IMR-90 (cell line): Measurements from ENCODE around the gene RNF227. TPM values are rescaled to one million over a fixed set of nuclear protein-coding genes. Genes with fewer than 3 reads are reported as not detected.

Experiments
- ATAC-seq: fragments of 200-7000 bp; cut with Tn5 transposase; 2 replicates; pipeline ENCODE4 v1.9.1; 2020; ENCODE audit warnings: low read depth, mild to moderate bottlenecking, moderate library complexity
- BruUV-seq: library from RNA; stranded (reverse); fragments of 400-500 nt; replicated peaks from 2 replicates; lab custom pipeline; 2021; lab: Mats Ljungman, UMichigan
- CTCF ChIA-PET: fragments of 300-600 bp; formaldehyde crosslinking; extraction: SDS; loops from one replicate; lab custom pipeline; 2021; ENCODE audit warnings: antibody characterized with exemption; lab: Yijun Ruan, JAX
- POLR2A ChIA-PET: fragments of 300-600 bp; sonication (Branson Sonifier 250); formaldehyde crosslinking; loops from one replicate; lab custom pipeline; 2022; ENCODE audit warnings: antibody characterized with exemption; ENCODE audit not compliant: unreplicated experiment; lab: Charles Lee
- DNase-seq: peaks from one replicate; pipeline ENCODE4 v3.0.0; 2013
- H2AFZ ChIP-seq: replicated peaks from 2 replicates; pipeline ENCODE3; 2013; ENCODE audit warnings: low read length, mild to moderate bottlenecking; ENCODE audit not compliant: poor library complexity
- H2AK5ac ChIP-seq: 2 replicates; pipeline ENCODE4 v1.6.1; 2013; ENCODE audit warnings: low read depth, low read length, inconsistent platforms
- H2AK9ac ChIP-seq: replicated peaks from 2 replicates; pipeline ENCODE3; 2013; ENCODE audit warnings: mild to moderate bottlenecking, low read depth, low read length, moderate library complexity; ENCODE audit not compliant: poor library complexity
- H2BK120ac ChIP-seq: 2 replicates; pipeline ENCODE4 v1.6.1; 2013; ENCODE audit warnings: low read depth, low read length, inconsistent platforms
- H2BK15ac ChIP-seq: 3 replicates; pipeline ENCODE4 v1.6.1; 2013; ENCODE audit warnings: low read depth, low read length, inconsistent platforms
- H2BK20ac ChIP-seq: 2 replicates; pipeline ENCODE4 v1.6.1; 2013; ENCODE audit warnings: low read depth, mild to moderate bottlenecking, inconsistent platforms, low read length, moderate library complexity
- H2BK5ac ChIP-seq: 2 replicates; pipeline ENCODE4 v1.6.1; 2013; ENCODE audit warnings: mild to moderate bottlenecking, low read depth, low read length, inconsistent platforms; ENCODE audit not compliant: poor library complexity, severe bottlenecking
- H3K14ac ChIP-seq: replicated peaks from 2 replicates; pipeline ENCODE4 v1.6.1; 2013; ENCODE audit warnings: low read depth, low read length, inconsistent platforms
- H3K18ac ChIP-seq: 2 replicates; pipeline ENCODE4 v1.6.1; 2013; ENCODE audit warnings: low read depth, low read length, control low read depth
- H3K23ac ChIP-seq: 2 replicates; pipeline ENCODE4 v1.6.1; 2013; ENCODE audit warnings: low read depth, low read length, inconsistent platforms
- H3K27ac ChIP-seq: 2 replicates; pipeline ENCODE4 v1.5.1; 2013; ENCODE audit warnings: mild to moderate bottlenecking, control low read depth, low read length; ENCODE audit not compliant: insufficient read depth
- H3K27me3 ChIP-seq: 2 replicates; pipeline ENCODE4 v1.6.1; 2013; ENCODE audit warnings: low read length; ENCODE audit not compliant: control insufficient read depth, insufficient read depth
- H3K36me3 ChIP-seq: 2 replicates; pipeline ENCODE4 v1.6.1; 2013; ENCODE audit warnings: low read length, mixed read lengths; ENCODE audit not compliant: control insufficient read depth, insufficient read depth
- H3K4ac ChIP-seq: 2 replicates; pipeline ENCODE4 v1.6.1; 2013; ENCODE audit warnings: low read depth, low read length, inconsistent platforms
- H3K4me1 ChIP-seq: 2 replicates; pipeline ENCODE4 v1.6.1; 2013; ENCODE audit warnings: low read length, mixed read lengths; ENCODE audit not compliant: control insufficient read depth, insufficient read depth
- H3K4me2 ChIP-seq: 2 replicates; pipeline ENCODE4 v1.6.1; 2013; ENCODE audit warnings: low read depth, mild to moderate bottlenecking, control low read depth, low read length, moderate library complexity
- H3K4me3 ChIP-seq: 2 replicates; pipeline ENCODE4 v1.5.1; 2013; ENCODE audit warnings: low read depth, mild to moderate bottlenecking, control low read depth, low read length, moderate library complexity; ENCODE audit not compliant: insufficient read depth
- H3K56ac ChIP-seq: 2 replicates; pipeline ENCODE4 v1.6.1; 2013; ENCODE audit warnings: low read length, inconsistent platforms; ENCODE audit not compliant: insufficient read depth; ENCODE audit errors: extremely low read depth
- H3K79me1 ChIP-seq, 2 experiments: 2 replicates each; pipeline ENCODE4 v1.6.1; 2013; ENCODE audit warnings: low read length in 2 of 2, inconsistent platforms in 1 of 2, low read depth in 1 of 2
- H3K9ac ChIP-seq: 2 replicates; pipeline ENCODE4 v1.6.1; 2013; ENCODE audit warnings: low read depth, low read length, control low read depth
- H3K9me1 ChIP-seq: 2 replicates; pipeline ENCODE4 v1.6.1; 2013; ENCODE audit warnings: low read length, inconsistent platforms; ENCODE audit not compliant: insufficient read depth
- H3K9me3 ChIP-seq: 2 replicates; pipeline ENCODE4 v1.6.1; 2013; ENCODE audit warnings: low read length; ENCODE audit not compliant: control insufficient read depth, insufficient read depth
- H4K20me1 ChIP-seq: 2 replicates; pipeline ENCODE4 v1.6.1; 2013; ENCODE audit warnings: low read length, inconsistent platforms; ENCODE audit not compliant: insufficient read depth
- H4K5ac ChIP-seq: 2 replicates; pipeline ENCODE4 v1.6.1; 2013; ENCODE audit warnings: mild to moderate bottlenecking, low read depth, low read length, control low read depth
- H4K8ac ChIP-seq, 2 experiments: 2 replicates each; pipeline ENCODE4 v1.6.1; 2013; ENCODE audit warnings: low read depth in 2 of 2, low read length in 2 of 2, control low read depth in 1 of 2, inconsistent platforms in 1 of 2
- H4K91ac ChIP-seq: 2 replicates; pipeline ENCODE4 v1.6.1; 2013; ENCODE audit warnings: low read depth, low read length, inconsistent platforms; ENCODE audit not compliant: insufficient read depth
- CEBPB ChIP-seq: IDR thresholded peaks from 2 replicates; pipeline ENCODE4 v1.6.1; 2012; ENCODE audit warnings: low read depth, low read length, improper control_type of control experiment
- FOS ChIP-seq: fragments of 150-350 bp; IDR thresholded peaks from 2 replicates; pipeline ENCODE4 v1.6.1; 2016; ENCODE audit warnings: low read depth, low read length
- MAFK ChIP-seq: IDR thresholded peaks from 2 replicates; pipeline ENCODE4 v1.6.1; 2012; ENCODE audit warnings: low read depth, low read length, improper control_type of control experiment
- POLR2A ChIP-seq: IDR thresholded peaks from 2 replicates; pipeline ENCODE4 v1.6.1; 2012; ENCODE audit warnings: mild to moderate bottlenecking, low read depth, low read length
- RCOR1 ChIP-seq: IDR thresholded peaks from 2 replicates; pipeline ENCODE4 v1.6.1; 2012; ENCODE audit warnings: mild to moderate bottlenecking, low read length, improper control_type of control experiment; ENCODE audit not compliant: insufficient replicate concordance
- WGBS, 2 experiments: methylation state at CpG; one replicate each; pipeline versions ENCODE4 v1.1.5 to v1.1.7; 2013; ENCODE audit warnings: missing lambda C conversion rate in 2 of 2; ENCODE audit not compliant: insufficient read length in 1 of 2; ENCODE audit errors: extremely low coverage in 2 of 2; 5-methylcytosine and 5-hydroxymethylcytosine counted together
- dilution Hi-C: fragments of 300-500 bp; cut with HindIII; formaldehyde crosslinking; loops from one replicate; pipeline ENCODE4 v1.14.3; 2018; ENCODE audit warnings: low sequenced_read_pairs; ENCODE audit not compliant: unreplicated experiment
- in situ Hi-C: fragments of 300-500 bp; cut with MboI; formaldehyde crosslinking; loops from 3 replicates; pipeline ENCODE4 v1.14.3; 2019; ENCODE audit warnings: low sequenced_read_pairs, inconsistent platforms, mixed read lengths
- intact Hi-C: fragments of 100-400 bp; cut with micrococcal nuclease; formaldehyde crosslinking; loops from 2 replicates; pipeline ENCODE4 v1.10.0; 2022
- polyA plus RNA-seq, 3 experiments: library from polyadenylated mRNA; depleted of rRNA; stranded (reverse); fragments of >200 nt; gene quantifications; 2 replicates each; pipeline ENCODE4 v1.2.3, GENCODE V29; 2012; ENCODE audit warnings: low replicate concordance in 1 of 3
- total RNA-seq: library from RNA; depleted of rRNA; stranded (reverse); fragments of >200 nt; gene quantifications from 2 replicates; pipeline ENCODE4 v1.2.3, GENCODE V29; 2012
- TF ChIP-seq, protein P1 (sequence below): fragments of 150-350 bp; IDR thresholded peaks from 2 replicates; pipeline ENCODE4 v1.6.1; 2016; ENCODE audit warnings: low read depth, mild to moderate bottlenecking, low read length, moderate library complexity, borderline replicate concordance
- TF ChIP-seq, protein P2 (sequence below): conservative IDR thresholded peaks from 2 replicates; pipeline ENCODE4 v1.5.1; 2012; ENCODE audit warnings: mild to moderate bottlenecking, low read depth, low read length, improper control_type of control experiment

The RNF227 gene
- total and polyA plus RNA-seq, 2 of the 4 experiments (the other 2 are of a cell fraction), result 1.3 to 3.1 TPM

DNA sequence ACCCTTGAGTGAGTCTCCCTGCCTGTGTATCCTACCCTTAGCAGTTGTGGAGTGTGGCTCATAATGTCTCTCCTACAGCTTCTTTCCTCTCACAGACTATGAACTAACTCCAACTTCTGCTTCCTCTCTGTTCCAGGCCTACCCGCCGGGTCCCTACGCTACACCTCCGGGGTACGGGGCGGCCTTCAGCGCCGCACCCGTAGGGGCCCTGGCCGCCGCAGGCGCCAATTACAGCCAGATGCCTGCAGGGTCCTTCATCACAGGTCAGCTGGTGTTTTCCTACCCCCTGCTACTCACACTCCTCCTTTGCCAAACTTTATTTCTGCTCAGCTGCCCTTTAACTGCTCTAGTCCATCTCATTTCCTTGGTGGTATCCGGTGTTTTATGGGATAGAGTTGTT is 5.4 kb downstream of the RNF227 start:
- POLR2A ChIA-PET, result interaction anchor here (0.6 kb wide), 1 partner anchor 27 kb away, joined by 5 read pairs; no protein-coding TSS in a partner anchor
- CTCF ChIA-PET, result interaction anchor here (1.2 kb wide), 1 partner anchor 10 kb away, joined by 3 read pairs; no protein-coding TSS in a partner anchor
- in situ Hi-C loops, result loop anchor here (5.0 to 10.0 kb wide), 2 partner anchors 77 to 134 kb away; no protein-coding TSS in a partner anchor

More for the DNA sequence above, 5.4 kb downstream of the RNF227 start:
- peaks cover 63% of the 10 kb centered on the region for H3K36me3 ChIP-seq
- peaks cover 2% of the 10 kb centered on the region; the same call in 1 of the 2 replicates for H4K20me1 ChIP-seq
- H2BK20ac ChIP-seq, result no peak overlapping the region
- no peak overlapping the region for H3K4me3 ChIP-seq
- no peak overlapping the region for H4K5ac ChIP-seq
- no peak overlapping the region for H3K23ac ChIP-seq
- no peak overlapping the region for H2AK5ac ChIP-seq
- no peak overlapping the region for H3K4me2 ChIP-seq
- intact Hi-C loops (no loop called here), dilution Hi-C loops (no loop called here)
- H4K91ac ChIP-seq, result no peak overlapping the region
- no peak overlapping the region for H3K56ac ChIP-seq
- no peak overlapping the region for H2AFZ ChIP-seq
- H3K27ac ChIP-seq, result no peak overlapping the region
- no peaks in the 10 kb centered on the region for H3K27me3 ChIP-seq
- peaks cover 2% of the 10 kb centered on the region; the same call in 1 of the 2 replicates for H3K4me1 ChIP-seq
- H2BK15ac ChIP-seq, result no peak overlapping the region
- no peak overlapping the region for H3K9ac ChIP-seq
- H3K4ac ChIP-seq, result no peak overlapping the region
- H2BK5ac ChIP-seq, result no peak overlapping the region
- no peak for ATAC-seq
- no peak for DNase-seq
- no peaks in the 10 kb centered on the region for H3K9me3 ChIP-seq
- H2BK120ac ChIP-seq, result no peak overlapping the region
- no peak overlapping the region for H3K18ac ChIP-seq
- H4K8ac ChIP-seq, result no peak overlapping the region
- TF ChIP-seq, protein P1, sequence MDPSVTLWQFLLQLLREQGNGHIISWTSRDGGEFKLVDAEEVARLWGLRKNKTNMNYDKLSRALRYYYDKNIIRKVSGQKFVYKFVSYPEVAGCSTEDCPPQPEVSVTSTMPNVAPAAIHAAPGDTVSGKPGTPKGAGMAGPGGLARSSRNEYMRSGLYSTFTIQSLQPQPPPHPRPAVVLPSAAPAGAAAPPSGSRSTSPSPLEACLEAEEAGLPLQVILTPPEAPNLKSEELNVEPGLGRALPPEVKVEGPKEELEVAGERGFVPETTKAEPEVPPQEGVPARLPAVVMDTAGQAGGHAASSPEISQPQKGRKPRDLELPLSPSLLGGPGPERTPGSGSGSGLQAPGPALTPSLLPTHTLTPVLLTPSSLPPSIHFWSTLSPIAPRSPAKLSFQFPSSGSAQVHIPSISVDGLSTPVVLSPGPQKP, result no peak
- no peak for TF ChIP-seq FOS
- TF ChIP-seq MAFK, result no peak
- no peak for TF ChIP-seq CEBPB
- TF ChIP-seq POLR2A, result no peak
- TF ChIP-seq, protein P2, sequence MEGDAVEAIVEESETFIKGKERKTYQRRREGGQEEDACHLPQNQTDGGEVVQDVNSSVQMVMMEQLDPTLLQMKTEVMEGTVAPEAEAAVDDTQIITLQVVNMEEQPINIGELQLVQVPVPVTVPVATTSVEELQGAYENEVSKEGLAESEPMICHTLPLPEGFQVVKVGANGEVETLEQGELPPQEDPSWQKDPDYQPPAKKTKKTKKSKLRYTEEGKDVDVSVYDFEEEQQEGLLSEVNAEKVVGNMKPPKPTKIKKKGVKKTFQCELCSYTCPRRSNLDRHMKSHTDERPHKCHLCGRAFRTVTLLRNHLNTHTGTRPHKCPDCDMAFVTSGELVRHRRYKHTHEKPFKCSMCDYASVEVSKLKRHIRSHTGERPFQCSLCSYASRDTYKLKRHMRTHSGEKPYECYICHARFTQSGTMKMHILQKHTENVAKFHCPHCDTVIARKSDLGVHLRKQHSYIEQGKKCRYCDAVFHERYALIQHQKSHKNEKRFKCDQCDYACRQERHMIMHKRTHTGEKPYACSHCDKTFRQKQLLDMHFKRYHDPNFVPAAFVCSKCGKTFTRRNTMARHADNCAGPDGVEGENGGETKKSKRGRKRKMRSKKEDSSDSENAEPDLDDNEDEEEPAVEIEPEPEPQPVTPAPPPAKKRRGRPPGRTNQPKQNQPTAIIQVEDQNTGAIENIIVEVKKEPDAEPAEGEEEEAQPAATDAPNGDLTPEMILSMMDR, result no peak
- TF ChIP-seq RCOR1, result no peak
- 91% methylated on average over 11 of the region's 13 CpGs; no CpG with 5 or more reads in 1 of the 2 experiments for WGBS, 2 experiments
- H2AK9ac ChIP-seq, result no peak overlapping the region
- H3K9me1 ChIP-seq, result no peaks in the 10 kb centered on the region
- H3K79me1 ChIP-seq, result no peaks in the 10 kb centered on the region; a peak in 1 of 4 replicates
- H3K14ac ChIP-seq, result no peak overlapping the region
- no TSS peak for BruUV-seq
